ENCODE data around the gene HTRA3. TPM values are rescaled to one million over a fixed set of nuclear protein-coding genes. Genes with fewer than 3 reads are reported as not detected.

The HTRA3 gene
- total RNA-seq, 2 donors from 2014 or later: 52.6 to 55.5 TPM

GRCh38 chr4:8283161-8283560 is 13.6 kb downstream of the HTRA3 start:
- DNase-seq (ENCODE audit: low spot score): no peak
- H3K4me1 ChIP-seq (ENCODE audit: control insufficient read depth in 1 of 2, low read depth in 2 of 2): peaks cover 8 to 22% of the 10 kb centered on the region in 2 donors
- TF ChIP-seq CTCF (IDR thresholded peaks at IDR 0.05): no peak
- H3K27ac ChIP-seq: no peak overlapping the region
- no peaks in the 10 kb centered on the region for H3K36me3 ChIP-seq
- no peaks in the 10 kb centered on the region for H3K9me3 ChIP-seq
- H3K4me3 ChIP-seq: no peak overlapping the region
- no peaks in the 10 kb centered on the region for H3K27me3 ChIP-seq (replicated peaks; ENCODE audit: insufficient read depth)
- no peak for ATAC-seq (ENCODE audit: insufficient number of reproducible peaks, low FRiP score, low read depth)

GRCh38 chr4:8283631-8284121 is 14.1 kb downstream of the HTRA3 start:
- H3K4me3 ChIP-seq: no peak overlapping the region
- H3K27me3 ChIP-seq (replicated peaks; ENCODE audit: insufficient read depth): no peaks in the 10 kb centered on the region
- DNase-seq (ENCODE audit: low spot score) (no peak), ATAC-seq (ENCODE audit: insufficient number of reproducible peaks, low FRiP score, low read depth) (no peak)
- H3K36me3 ChIP-seq: no peaks in the 10 kb centered on the region
- H3K4me1 ChIP-seq (ENCODE audit: control insufficient read depth in 1 of 2, low read depth in 2 of 2): peaks cover 8 to 17% of the 10 kb centered on the region in 2 donors
- no peak for TF ChIP-seq CTCF (IDR thresholded peaks at IDR 0.05)
- no peak overlapping the region for H3K27ac ChIP-seq
- no peaks in the 10 kb centered on the region for H3K9me3 ChIP-seq

GRCh38 chr4:8284391-8284790 is 14.8 kb downstream of the HTRA3 start:
- no peaks in the 10 kb centered on the region for H3K9me3 ChIP-seq
- no peak overlapping the region for H3K27ac ChIP-seq
- H3K27me3 ChIP-seq (replicated peaks; ENCODE audit: insufficient read depth): no peaks in the 10 kb centered on the region
- DNase-seq (ENCODE audit: low spot score): no peak
- H3K36me3 ChIP-seq: no peaks in the 10 kb centered on the region
- no peak for TF ChIP-seq CTCF (IDR thresholded peaks at IDR 0.05)
- no peak overlapping the region for H3K4me3 ChIP-seq
- H3K4me1 ChIP-seq (ENCODE audit: control insufficient read depth in 1 of 2, low read depth in 2 of 2): peaks cover 8 to 16% of the 10 kb centered on the region in 2 donors
- no peak for ATAC-seq (ENCODE audit: insufficient number of reproducible peaks, low FRiP score, low read depth)

GRCh38 chr4:8285143-8285975 is 15.8 kb downstream of the HTRA3 start:
- DNase-seq (ENCODE audit: low spot score) (no peak), ATAC-seq (ENCODE audit: insufficient number of reproducible peaks, low FRiP score, low read depth) (no peak)
- Histone ChIP-seq H3K4me1 (ENCODE audit: control insufficient read depth in 1 of 2, low read depth in 2 of 2) (peaks cover 8 to 16% of the 10 kb centered on the region in 2 donors), H3K4me3 (no peak overlapping the region), H3K9me3 (no peaks in the 10 kb centered on the region), H3K36me3 (no peaks in the 10 kb centered on the region), H3K27me3 (replicated peaks; ENCODE audit: insufficient read depth) (no peaks in the 10 kb centered on the region), H3K27ac (no peak overlapping the region)
- no peak for TF ChIP-seq CTCF (IDR thresholded peaks at IDR 0.05)

- Histone ChIP-seq H3K4me3 (no peak overlapping the region), H3K4me1 (ENCODE audit: control insufficient read depth in 1 of 2, low read depth in 2 of 2) (peaks cover 7 to 11% of the 10 kb centered on the region in 2 donors), H3K27ac (no peak overlapping the region), H3K36me3 (no peaks in the 10 kb centered on the region), H3K9me3 (no peaks in the 10 kb centered on the region), H3K27me3 (replicated peaks; ENCODE audit: insufficient read depth) (no peaks in the 10 kb centered on the region)
- TF ChIP-seq CTCF (IDR thresholded peaks at IDR 0.05): no peak
- ATAC-seq (ENCODE audit: insufficient number of reproducible peaks, low FRiP score, low read depth) (no peak), DNase-seq (ENCODE audit: low spot score) (no peak)
These were observed 16.6 kb downstream of the HTRA3 start for GRCh38 chr4:8285976-8286718.

All from thoracic aorta (tissue), 2 donors.